C1 segment of cervical spinal cord (tissue), 14 donors: ENCODE data around the gene GRIA4.

Experiments
- DNase-seq, 14 donors: peaks; one replicate each; lab custom pipeline; 2025; lab: John Stamatoyannopoulos, UW

GRIA4 gene

DNA sequence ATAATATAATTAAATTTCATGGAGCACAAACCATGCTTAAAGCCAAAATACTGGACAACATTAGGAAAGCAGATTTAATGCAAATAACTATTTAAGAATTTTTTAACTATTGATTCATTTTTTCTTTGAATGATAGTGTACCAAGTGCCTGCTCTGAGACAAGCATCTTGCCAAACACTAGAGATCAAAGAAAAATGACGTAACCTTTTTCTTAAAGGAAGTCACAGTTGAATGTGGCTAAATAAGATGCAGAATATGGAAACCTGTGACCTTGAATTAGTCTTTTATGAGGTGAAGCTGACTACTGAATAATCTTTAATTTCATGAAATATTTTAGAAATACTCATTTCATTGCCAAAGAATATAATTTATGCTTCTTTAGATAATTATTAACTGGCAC is 308.2 kb downstream of the GRIA4 start:
- no peak for DNase-seq

DNA sequence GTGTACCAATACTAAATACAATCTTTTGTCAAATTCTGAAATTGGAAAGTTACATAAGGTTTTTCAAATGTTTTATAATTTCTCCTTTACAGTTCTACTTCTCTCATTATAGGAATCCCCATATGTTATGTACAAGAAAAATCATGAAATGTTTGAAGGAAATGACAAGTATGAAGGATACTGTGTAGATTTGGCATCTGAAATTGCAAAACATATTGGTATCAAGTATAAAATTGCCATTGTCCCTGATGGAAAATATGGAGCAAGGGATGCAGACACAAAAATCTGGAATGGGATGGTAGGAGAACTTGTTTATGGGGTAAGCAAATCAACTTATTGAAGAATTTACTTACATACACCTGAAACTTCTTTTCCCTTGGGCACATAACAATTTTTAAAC is 308.7 kb downstream of the GRIA4 start:
- DNase-seq: no peak

DNA sequence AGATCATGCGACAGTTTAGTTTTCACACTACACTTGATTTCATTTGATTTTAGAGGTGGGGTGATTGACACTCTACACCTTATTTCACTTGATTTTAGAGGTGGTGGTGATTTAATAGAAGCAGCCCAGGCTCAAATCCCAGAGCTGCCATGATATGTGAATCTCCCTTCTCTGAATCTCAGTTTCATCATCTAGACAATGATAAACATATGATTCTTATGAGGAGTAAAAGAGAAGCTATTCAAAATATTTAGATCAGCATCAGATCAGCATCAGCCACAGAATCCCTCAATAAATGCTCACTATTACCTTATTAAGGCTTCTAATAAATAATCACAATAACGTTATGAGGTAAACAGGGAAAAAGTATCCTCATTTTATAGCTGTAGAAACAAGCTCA is 313.4 kb downstream of the GRIA4 start:
- DNase-seq: no peak

DNA sequence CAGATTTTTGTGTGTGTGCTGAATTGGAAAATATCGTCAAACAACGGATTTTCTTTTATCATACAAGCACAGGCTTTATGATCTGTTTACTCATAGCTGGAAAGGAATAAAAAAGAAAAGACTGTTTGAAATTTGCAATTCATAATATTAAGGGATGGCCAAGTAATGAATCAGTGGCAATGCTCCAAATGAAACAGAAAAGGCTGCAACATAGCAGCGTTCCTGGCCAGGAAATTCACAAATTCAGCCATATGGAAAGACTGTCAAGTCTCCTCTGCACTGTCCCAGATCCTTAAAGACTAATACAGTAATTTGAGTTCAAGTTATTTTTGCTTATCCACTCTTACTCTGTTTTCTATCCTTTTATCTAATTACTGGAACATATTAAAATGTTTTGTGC is 313.9 kb downstream of the GRIA4 start:
- peak in 1 of 14 donors; percentile 71 for DNase-seq

DNA sequence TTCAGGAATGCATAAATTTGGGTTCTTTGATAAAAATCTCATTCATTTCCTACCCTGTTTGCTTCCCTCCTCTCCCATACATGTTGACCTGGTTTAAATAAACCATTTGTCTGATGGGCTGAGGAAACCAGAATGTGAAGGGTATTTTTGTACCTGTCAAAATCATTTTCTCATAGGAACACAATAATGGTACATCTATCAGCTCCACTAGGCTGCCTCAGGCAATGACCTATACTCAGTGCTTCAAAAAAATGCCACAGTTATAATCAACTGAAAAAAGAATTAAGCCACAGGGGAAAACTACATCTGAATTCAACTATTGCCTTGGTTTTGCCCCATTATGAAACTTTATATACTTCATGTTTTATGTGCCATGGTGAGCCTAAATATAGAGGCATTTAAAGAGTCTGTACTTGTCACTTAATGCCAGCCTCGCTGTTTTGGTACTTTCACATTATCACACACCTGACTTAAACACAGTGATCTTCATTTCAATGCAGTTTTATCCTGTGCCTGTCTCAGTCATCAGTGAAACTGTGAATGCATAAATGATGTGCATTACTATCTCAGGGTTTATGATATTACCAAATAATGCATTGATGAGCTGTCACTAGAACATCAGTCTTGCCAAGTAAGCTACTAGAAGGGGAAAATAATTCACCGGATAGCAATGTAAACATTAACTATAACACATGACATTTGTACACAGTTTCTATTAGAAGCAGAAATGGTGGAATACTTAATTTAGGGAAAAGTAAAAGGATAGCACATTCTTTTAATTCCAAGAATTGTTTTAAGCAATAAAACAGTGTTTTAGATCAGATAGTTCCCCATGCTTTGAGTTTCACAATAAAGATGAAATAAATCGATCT is 319.4 kb downstream of the GRIA4 start:
- DNase-seq: no peak

DNA sequence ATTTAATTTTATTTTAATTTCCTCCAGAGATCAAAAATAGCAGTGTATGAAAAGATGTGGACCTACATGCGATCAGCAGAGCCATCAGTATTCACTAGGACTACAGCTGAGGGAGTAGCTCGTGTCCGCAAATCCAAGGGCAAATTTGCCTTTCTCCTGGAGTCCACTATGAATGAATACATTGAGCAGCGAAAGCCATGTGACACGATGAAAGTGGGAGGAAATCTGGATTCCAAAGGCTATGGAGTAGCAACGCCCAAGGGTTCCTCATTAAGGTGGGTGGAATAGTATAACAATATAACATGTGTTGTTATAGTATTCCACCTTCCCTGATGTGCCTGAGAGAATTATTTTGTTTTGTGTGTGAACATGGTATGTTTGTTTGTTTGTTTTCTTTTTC is 323.8 kb downstream of the GRIA4 start:
- no peak for DNase-seq

DNA sequence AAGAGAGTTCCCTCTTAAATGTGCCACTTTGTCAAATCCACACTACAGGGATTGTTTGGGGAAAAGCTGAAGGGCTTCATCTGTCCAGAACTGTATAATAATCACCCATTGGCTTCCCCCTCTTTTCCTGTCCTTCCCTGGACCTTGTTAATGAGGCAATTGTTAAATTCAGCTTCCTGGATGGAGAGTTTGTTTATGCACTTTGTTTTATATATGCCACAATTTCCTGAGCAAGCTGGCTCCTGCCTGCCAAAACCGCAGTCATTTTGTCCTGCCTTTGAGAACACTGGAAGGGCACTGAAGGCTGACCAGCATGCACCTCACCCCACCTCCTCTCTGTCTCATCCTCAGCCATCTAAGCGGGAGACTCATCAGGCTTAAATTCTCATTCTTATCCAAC is 325.9 kb downstream of the GRIA4 start:
- peak in 6 of 14 donors; percentile 8 to 55 (median 37) for DNase-seq

DNA sequence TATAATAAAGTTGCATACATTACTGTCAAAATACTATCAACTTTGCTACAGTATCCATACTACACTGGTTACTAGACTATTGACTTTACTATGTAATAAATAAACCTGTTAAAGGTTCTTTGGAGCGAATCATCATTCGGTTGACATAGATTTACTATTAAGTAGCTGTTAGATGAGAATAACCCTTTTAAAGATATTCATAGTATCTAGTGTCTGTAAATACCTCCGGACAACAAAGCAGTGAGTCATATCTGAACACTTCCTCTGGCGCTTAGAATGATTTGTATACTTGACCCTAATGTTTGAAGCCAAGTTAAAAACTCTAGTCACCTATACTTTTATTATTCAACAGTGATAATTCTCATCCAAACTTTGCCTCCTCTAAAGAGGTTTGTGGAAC is 327.5 kb downstream of the GRIA4 start:
- DNase-seq: no peak

DNA sequence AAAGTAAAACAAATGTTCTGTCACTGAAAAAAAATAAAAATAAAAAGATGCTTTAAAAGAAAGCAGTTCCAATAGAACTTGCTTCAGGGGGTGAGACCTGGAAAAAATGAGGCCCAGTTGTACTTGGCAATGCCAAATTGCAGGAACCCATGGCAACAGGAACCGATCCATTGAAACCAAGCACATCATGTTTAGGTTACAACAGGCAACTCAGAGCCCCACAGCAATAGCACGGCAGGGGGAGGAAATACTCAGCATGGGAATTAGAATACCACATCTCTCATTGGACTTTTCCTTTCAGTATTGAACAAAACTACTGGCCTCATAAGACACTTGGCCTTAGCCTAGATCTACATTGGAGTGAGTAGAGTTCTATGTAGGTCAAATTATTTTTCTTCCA is 327.9 kb downstream of the GRIA4 start:
- peak in 4 of 14 donors; percentile 14 to 26 (median 14) for DNase-seq

DNA sequence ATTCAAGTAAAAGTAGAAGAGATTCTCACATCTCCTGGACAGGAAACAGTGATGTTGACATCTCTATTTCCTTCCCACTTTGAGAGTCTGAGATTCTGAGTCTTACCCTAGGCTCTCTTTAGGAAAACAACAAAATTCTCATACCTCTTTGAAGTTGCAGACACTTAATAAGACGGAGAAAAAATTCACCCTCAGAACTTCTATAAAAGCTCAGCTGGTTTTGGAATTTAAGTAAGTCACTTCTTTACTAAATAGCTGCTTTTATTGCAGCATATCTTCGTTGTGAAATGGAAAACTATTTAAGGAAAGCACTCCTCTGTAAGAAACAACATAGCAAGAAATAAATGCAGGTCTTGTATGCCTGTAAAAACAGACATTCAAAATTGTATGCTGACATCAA is 333.0 kb downstream of the GRIA4 start:
- DNase-seq: no peak

DNA sequence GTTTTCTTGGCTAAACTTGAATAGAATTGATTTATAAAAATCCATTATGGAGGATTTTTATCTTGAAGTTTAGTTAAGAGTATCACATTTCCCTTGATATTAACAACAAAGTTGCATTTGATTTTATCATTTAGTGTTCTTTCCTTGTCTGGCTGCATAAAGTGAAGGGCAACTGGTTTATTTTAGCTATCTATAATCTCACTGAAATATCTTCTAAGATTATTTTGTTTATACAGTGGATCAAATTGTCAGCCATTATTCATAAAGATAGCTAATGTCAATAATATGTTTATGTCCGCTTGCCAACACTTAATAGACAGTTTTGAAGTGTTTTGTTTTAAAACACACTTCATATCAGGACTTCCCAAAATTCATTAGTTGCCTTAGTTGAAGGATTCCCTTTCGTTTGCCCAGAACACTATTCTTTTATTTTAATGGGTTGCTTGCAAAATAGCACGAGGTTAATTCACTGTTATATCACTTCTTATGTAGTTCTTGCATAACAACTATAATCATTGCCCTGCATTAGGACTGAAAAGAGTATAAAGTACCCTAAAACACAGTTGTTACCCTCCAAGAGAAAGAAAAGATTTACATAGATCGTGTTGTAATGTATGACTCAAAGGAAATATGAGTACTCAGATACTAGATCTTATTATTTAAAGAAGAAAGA is 339.2 kb downstream of the GRIA4 start:
- no peak for DNase-seq

DNA sequence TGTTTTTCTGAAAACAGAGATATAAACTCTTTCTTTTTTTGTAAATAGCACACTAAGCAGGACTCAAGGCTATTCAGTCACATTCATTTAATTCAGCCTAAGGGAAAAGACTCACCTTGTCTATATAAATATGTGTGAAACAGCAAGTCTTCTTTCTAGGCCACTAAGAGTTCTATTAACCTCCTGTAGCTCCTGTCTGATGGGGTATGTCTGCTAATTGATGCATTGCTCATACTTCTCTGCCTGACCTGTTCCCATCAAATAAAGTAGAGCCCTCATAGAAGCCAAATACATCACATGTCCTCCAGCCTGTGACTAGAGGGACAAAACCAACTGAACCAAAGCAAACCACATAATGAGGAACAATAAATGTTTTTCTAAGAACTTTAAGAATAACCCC is 344.0 kb downstream of the GRIA4 start:
- DNase-seq: no peak

DNA sequence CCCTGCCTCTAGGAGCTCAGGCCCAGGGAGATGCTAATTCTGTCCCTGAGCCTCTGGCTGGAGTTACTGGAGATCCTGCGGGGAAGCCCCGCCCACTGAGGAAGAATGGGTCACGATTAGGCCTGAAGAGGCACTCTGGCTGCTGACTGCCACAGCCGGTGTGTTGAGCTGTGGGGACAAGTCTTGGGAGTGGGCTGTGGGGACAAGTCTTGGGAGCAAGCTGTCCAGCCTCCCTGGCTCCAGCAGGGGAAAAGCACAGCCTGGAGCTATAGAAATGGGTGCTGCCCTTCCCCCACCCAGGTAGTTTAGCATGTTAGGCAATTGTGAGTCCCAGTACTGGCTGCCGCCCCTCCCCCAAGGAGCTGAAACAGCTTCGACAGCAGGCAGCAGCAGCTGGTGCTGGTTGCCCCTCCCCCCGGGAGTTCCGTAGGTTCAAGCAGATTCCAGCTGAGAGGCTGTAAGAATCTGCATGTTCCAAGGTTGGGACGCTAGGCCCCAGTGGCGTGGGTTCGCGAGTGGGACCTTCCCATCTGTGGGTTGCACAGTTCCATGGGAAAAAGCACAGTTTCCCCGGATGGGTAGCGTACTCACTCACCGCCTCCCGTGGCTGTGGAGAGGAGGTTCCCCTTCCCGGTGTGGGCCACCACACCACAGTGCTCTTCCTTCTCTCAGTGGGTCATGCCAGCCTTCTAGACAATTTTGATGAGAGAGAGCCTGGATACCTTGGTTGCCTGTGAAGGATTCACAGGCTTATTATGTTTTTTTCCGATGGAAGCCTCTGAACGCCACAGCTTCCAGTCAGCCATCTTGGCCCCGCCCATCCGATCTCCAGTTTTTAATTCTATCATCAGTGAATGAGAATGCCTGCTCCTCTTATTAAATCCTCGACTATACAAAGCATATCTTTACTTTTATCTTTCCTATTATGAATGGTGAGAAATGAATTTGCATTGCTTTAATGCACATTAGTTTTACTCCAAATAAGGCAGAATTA is 350.7 kb downstream of the GRIA4 start:
- DNase-seq: no peak

DNA sequence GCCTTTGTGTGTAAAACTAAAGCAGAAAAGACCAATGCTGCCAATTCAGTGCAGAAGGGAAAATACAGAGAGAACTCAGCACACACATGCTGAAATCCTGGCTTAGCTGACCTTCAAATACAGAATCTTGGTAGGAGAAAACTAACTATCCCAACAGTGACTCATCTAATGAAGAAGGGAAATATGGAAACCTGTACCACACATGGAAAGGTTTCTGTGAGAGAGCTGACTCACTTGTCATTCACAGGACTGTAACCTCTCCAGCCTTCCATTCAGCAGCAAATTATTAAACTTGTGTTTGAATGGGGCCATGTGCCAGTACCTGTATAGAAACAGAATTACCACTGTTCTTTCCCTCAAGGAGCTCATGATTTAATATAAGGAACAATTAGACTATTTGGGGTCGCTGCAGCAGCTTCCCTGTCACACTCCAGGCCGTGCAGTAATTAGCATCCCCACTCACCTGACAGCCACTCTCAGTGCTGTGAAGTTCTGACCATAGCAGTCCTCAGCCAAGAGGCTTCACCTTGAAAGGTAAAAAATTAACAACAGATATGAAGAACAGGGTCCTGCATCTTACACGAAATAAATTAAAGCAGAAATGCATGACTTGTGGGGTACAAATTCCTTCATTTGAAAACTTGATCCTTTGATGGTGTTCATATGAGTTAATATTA is 358.3 kb downstream of the GRIA4 start:
- DNase-seq: no peak

DNA sequence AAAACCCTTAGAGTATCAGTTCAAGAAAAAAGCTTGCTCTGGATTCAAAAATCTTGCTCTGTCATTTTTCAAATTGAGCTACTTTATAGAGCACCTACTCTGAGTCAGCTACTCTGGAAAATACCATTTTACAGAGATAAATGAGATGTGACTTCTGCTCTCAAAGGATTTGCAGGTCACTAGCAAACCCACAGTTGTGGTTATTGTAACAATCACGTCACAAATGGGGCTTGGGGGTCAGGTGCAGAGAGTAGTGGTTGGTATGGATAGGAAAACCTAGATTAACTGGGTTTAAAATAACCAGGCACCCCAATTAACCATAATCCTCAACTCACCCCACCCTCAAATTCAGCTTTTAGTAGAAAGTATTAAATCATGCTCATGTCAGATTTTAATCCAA is 359.9 kb downstream of the GRIA4 start:
- no peak for DNase-seq

DNA sequence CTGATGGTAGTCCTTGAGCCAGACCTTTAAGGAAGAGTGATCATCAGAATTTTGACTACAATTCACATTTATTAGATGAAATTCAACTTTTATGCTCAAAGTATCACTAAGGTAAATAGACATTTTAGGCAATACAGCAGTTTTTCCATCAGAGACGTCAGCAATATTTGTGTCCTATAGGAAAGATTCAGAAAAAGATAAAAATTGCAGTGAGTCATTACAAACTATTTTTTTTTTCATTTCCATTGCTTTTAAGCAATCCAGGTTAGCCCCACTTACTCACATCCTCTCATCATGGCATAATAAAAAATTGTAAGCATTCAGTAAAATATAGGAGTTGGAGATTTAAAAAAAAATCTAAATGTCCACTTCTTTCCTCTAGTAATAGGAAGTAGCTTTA is 365.3 kb downstream of the GRIA4 start:
- DNase-seq: no peak

DNA sequence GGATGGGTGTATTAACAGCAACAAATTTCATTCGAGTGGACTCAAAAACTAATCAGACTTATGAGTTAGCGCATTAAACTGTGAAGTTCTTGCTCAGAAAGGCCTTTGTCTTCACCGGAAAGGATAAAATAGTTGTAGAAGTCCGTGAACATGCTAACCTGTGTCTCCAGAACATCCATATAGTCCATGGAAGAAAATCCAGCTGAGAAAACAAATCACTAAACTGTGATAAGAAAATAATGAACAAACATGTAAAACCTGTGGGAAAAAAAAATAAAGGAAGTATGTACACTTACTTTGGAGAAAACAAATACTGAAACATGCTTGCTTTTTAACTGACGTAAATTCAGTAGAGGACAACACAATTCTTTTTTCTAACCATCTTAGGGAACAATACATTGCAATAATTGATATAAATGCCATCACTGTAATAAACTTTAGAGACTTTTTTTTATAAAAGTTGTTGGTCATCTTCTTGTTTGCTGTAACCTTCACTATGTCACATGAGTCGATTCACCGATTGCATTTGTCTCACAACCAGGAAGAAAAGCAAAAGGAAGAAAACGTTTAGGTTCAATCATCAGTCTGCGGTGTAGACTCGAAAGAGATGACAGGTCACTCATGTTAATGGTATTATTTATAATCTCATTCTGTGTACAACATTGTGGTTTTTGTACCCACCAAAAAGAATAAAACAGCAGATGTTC is 370.3 kb downstream of the GRIA4 start:
- no peak for DNase-seq

DNA sequence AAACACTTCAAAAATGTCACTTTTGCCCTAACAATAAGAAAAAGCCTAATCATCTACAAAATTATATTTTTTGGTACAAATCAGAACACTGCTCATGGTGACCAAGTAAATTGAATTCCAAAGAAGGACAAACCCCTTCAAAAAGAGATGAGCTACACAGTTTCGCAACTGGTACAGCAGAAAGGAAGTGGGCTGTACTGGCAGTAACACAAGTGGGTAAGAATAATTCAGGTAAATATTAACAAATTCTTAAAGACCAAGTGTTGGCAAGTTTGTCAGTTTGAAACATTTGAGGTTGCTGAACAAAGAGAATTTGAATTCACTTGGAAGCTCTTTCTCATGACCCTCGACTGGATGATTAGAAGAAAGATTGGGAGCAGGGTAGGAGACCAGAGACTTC is 376.7 kb downstream of the GRIA4 start:
- no peak for DNase-seq

DNA sequence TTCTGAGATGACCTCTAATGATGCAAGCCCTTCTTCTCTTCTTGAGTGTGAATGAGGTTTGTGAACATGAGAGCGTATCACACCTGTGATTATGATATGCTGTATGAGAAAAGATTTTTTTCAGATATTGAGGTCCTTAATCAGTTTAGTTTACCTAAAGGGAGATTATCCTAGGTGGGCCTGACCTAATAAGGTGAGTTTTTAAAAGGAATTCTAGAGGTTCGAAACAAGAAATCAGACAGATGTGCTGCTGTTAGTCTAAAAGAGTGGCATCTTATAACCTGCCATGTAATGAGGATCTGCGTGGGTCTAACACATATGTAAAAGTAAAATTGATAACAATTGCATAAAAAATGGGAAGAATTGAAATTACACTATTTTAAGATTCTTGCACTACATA is 378.3 kb downstream of the GRIA4 start:
- no peak for DNase-seq

DNA sequence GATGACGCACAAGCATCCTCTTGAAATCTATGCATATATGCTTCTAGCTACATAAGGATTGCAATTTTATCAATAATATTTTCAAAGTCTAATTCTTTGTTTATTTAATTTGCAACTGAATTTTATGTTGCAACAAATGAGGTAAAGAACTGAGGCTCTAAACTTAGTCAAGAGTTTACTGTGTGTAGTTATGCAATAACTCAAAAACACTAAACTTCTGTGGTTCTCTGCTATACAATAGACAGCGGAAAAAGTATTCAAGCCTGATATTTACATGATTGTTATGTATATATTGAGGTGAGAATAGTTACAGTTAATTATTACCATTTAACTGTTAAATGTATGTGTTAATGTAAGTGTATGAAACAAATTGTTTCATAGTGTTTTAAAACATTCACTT is 379.3 kb downstream of the GRIA4 start:
- no peak for DNase-seq

DNA sequence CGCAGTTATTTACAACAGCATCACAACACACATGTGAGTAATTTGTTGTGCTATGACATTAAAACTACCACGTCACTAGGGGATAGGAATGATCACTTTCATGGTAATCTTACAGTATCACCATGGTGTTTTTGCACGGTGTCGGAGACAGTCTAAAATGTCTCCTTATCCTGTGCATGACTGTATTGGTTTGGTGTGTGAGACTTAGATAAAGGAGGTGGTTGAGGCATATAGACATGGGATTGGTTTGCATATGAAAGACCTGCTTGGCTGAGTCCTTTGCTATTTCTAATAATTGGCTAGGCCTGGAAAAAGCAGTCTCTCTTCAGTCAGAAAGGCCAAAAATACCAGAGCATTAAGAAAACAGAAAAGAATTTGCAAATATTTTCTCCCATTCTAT is 382.0 kb downstream of the GRIA4 start:
- DNase-seq: no peak
